ENCODE data around the gene SERINC4. TPM values are rescaled to one million over a fixed set of nuclear protein-coding genes. Genes with fewer than 3 reads are reported as not detected.
"Not testable (repeated sequence)": the region's sequence is repeated elsewhere in the genome, so short reads cannot be mapped to it uniquely, and the experiment has no call there.

Gene SERINC4
- total RNA-seq = under 1 TPM; 0.08 to 0.24 (median 0.15) TPM

GRCh38 chr15:43799945-43800285 is at the start of gene SERINC4:
TSS of gene SERINC4 (minus strand) at chr15:43800220. CDS start at chr15:43799986, 234 bp downstream.
- H3K27me3 Mint-ChIP-seq (ENCODE audit: low read depth) = no peaks in the 10 kb centered on the region
- H3K4me1 Mint-ChIP-seq (ENCODE audit: low read depth) = peaks cover 43% of the 10 kb centered on the region
- H3K9me3 Mint-ChIP-seq = no peaks in the 10 kb centered on the region
- no peak for ATAC-seq
- peak within 1 kb of the TSS; percentile 99 for H3K4me3 Mint-ChIP-seq
- peaks cover 48% of the 10 kb centered on the region for H3K36me3 Mint-ChIP-seq (ENCODE audit: insufficient read depth)
- DNase-seq = no peak

- Mint-ChIP-seq H3K27me3 (ENCODE audit: low read depth) (no peaks in the 10 kb centered on the region), H3K4me1 (ENCODE audit: low read depth) (no peaks in the 10 kb centered on the region), H3K36me3 (ENCODE audit: insufficient read depth) (peaks cover 19% of the 10 kb centered on the region), H3K4me3 (no peak overlapping the region), H3K9me3 (no peaks in the 10 kb centered on the region)
- ATAC-seq = no peak
- no peak for DNase-seq
These were observed 45.4 kb upstream of the SERINC4 start for GRCh38 chr15:43845421-43845820.

GRCh38 chr15:43832485-43832884 is 32.5 kb upstream of the SERINC4 start:
- not testable (repeated sequence) for ATAC-seq; H3K27me3 Mint-ChIP-seq (ENCODE audit: low read depth); H3K9me3 Mint-ChIP-seq; DNase-seq
- H3K4me1 Mint-ChIP-seq (ENCODE audit: low read depth) = peaks cover 30% of the 10 kb centered on the region
- H3K4me3 Mint-ChIP-seq = peak overlapping the region; percentile 28
- peaks cover 25% of the 10 kb centered on the region for H3K36me3 Mint-ChIP-seq (ENCODE audit: insufficient read depth)

GRCh38 chr15:43831519-43832052 is 31.6 kb upstream of the SERINC4 start:
- not testable (repeated sequence) for H3K4me3 Mint-ChIP-seq; H3K9me3 Mint-ChIP-seq; H3K27me3 Mint-ChIP-seq (ENCODE audit: low read depth); DNase-seq; ATAC-seq
- peaks cover 37% of the 10 kb centered on the region for H3K4me1 Mint-ChIP-seq (ENCODE audit: low read depth)
- peaks cover 25% of the 10 kb centered on the region for H3K36me3 Mint-ChIP-seq (ENCODE audit: insufficient read depth)

GRCh38 chr15:43830691-43831275 is 30.8 kb upstream of the SERINC4 start:
- H3K9me3 Mint-ChIP-seq; ATAC-seq; H3K27me3 Mint-ChIP-seq (ENCODE audit: low read depth); DNase-seq; H3K4me3 Mint-ChIP-seq: not testable (repeated sequence)
- H3K36me3 Mint-ChIP-seq (ENCODE audit: insufficient read depth) = peaks cover 21% of the 10 kb centered on the region
- peaks cover 44% of the 10 kb centered on the region for H3K4me1 Mint-ChIP-seq (ENCODE audit: low read depth)

- H3K4me3 Mint-ChIP-seq = peak overlapping the region; percentile 5
- not testable (repeated sequence) for DNase-seq; H3K9me3 Mint-ChIP-seq; ATAC-seq; H3K27me3 Mint-ChIP-seq (ENCODE audit: low read depth)
- peaks cover 18% of the 10 kb centered on the region for H3K36me3 Mint-ChIP-seq (ENCODE audit: insufficient read depth)
- peaks cover 45% of the 10 kb centered on the region for H3K4me1 Mint-ChIP-seq (ENCODE audit: low read depth)
These were observed 30.0 kb upstream of the SERINC4 start for GRCh38 chr15:43829951-43830540.

- Mint-ChIP-seq H3K27me3 (ENCODE audit: low read depth) (no peaks in the 10 kb centered on the region), H3K4me3 (peak overlapping the region; percentile 85), H3K4me1 (ENCODE audit: low read depth) (peaks cover 59% of the 10 kb centered on the region), H3K36me3 (ENCODE audit: insufficient read depth) (peaks cover 10% of the 10 kb centered on the region), H3K9me3 (no peaks in the 10 kb centered on the region)
- DNase-seq (no peak), ATAC-seq (peak; percentile 32)
These were observed 28.1 kb upstream of the SERINC4 start for GRCh38 chr15:43828061-43828657.

GRCh38 chr15:43826508-43827341 is 26.7 kb upstream of the SERINC4 start, which contains the start of gene WDR76:
TSS of gene WDR76 (plus strand) at chr15:43827002. CDS start at chr15:43827033, 31 bp downstream.
- Mint-ChIP-seq H3K36me3 (ENCODE audit: insufficient read depth) (peaks cover 8% of the 10 kb centered on the region), H3K9me3 (no peaks in the 10 kb centered on the region), H3K4me1 (ENCODE audit: low read depth) (peaks cover 60% of the 10 kb centered on the region), H3K4me3 (peak within 1 kb of the TSS; percentile 85), H3K27me3 (ENCODE audit: low read depth) (no peaks in the 10 kb centered on the region)
- peak; percentile 57 for DNase-seq
- ATAC-seq = peak; percentile 69 to 73

- DNase-seq (no peak), ATAC-seq (no peak)
- peak overlapping the region; percentile 85 for H3K4me3 Mint-ChIP-seq
- peaks cover 9% of the 10 kb centered on the region for H3K36me3 Mint-ChIP-seq (ENCODE audit: insufficient read depth)
- no peaks in the 10 kb centered on the region for H3K27me3 Mint-ChIP-seq (ENCODE audit: low read depth)
- peaks cover 63% of the 10 kb centered on the region for H3K4me1 Mint-ChIP-seq (ENCODE audit: low read depth)
- no peaks in the 10 kb centered on the region for H3K9me3 Mint-ChIP-seq
These were observed 26.0 kb upstream of the SERINC4 start for GRCh38 chr15:43826029-43826507.

GRCh38 chr15:43825305-43825704 is 25.3 kb upstream of the SERINC4 start:
- H3K27me3 Mint-ChIP-seq (ENCODE audit: low read depth); H3K36me3 Mint-ChIP-seq (ENCODE audit: insufficient read depth); ATAC-seq; H3K9me3 Mint-ChIP-seq; DNase-seq: not testable (repeated sequence)
- peaks cover 65% of the 10 kb centered on the region for H3K4me1 Mint-ChIP-seq (ENCODE audit: low read depth)
- H3K4me3 Mint-ChIP-seq = peak overlapping the region; percentile 85

- peaks cover 9% of the 10 kb centered on the region for H3K36me3 Mint-ChIP-seq (ENCODE audit: insufficient read depth)
- H3K4me1 Mint-ChIP-seq (ENCODE audit: low read depth) = peaks cover 63% of the 10 kb centered on the region
- DNase-seq (peak; percentile 85), ATAC-seq (peak; percentile 84 to 85)
- no peaks in the 10 kb centered on the region for H3K9me3 Mint-ChIP-seq
- H3K27me3 Mint-ChIP-seq (ENCODE audit: low read depth) = no peaks in the 10 kb centered on the region
- peak within 1 kb of the TSS; percentile 91 for H3K4me3 Mint-ChIP-seq
These were observed 24.6 kb upstream of the SERINC4 start, which contains the start of gene MFAP1 for GRCh38 chr15:43824302-43825246. TSS of gene MFAP1 (minus strand) at chr15:43824690. CDS start at chr15:43824569, 121 bp downstream.

- no peaks in the 10 kb centered on the region for H3K27me3 Mint-ChIP-seq (ENCODE audit: low read depth)
- no peak for DNase-seq
- no peaks in the 10 kb centered on the region for H3K9me3 Mint-ChIP-seq
- peaks cover 6% of the 10 kb centered on the region for H3K36me3 Mint-ChIP-seq (ENCODE audit: insufficient read depth)
- no peak for ATAC-seq
- H3K4me3 Mint-ChIP-seq = peak overlapping the region; percentile 66
- H3K4me1 Mint-ChIP-seq (ENCODE audit: low read depth) = peaks cover 45% of the 10 kb centered on the region
These were observed 21.5 kb upstream of the SERINC4 start for GRCh38 chr15:43821505-43821904.

GRCh38 chr15:43815064-43815463 is 15.0 kb upstream of the SERINC4 start:
- not testable (repeated sequence) for ATAC-seq; H3K9me3 Mint-ChIP-seq; H3K27me3 Mint-ChIP-seq (ENCODE audit: low read depth); H3K4me3 Mint-ChIP-seq; DNase-seq
- H3K36me3 Mint-ChIP-seq (ENCODE audit: insufficient read depth) = peaks cover 20% of the 10 kb centered on the region
- H3K4me1 Mint-ChIP-seq (ENCODE audit: low read depth) = peaks cover 12% of the 10 kb centered on the region

Data from activated T-cell treated with anti-CD3 and anti-CD28 coated beads, Interleukin-2, amount 50 U/mL, for 4 hours (primary cell).